DMS 273 treated with DMSO at 0.1 percent for 48 hours (cell line): ENCODE data around the gene TRNAU1AP.
"Not testable (repeated sequence)": the region's sequence is repeated elsewhere in the genome, so short reads cannot be mapped to it uniquely, and the experiment has no call there.

Experiments
- DNase-seq: peaks from one replicate; lab custom pipeline; 2025; lab: John Stamatoyannopoulos, UW

TRNAU1AP gene

GRCh38 chr1:28577738-28578536, 25.1 kb downstream of the TRNAU1AP start:
- DNase-seq: no peak

GRCh38 chr1:28578696-28579218, 25.9 kb downstream of the TRNAU1AP start:
- DNase-seq: no peak

- no peak for DNase-seq
Observed at GRCh38 chr1:28579401-28579800, 26.5 kb downstream of the TRNAU1AP start.

- DNase-seq: no peak
Observed at GRCh38 chr1:28580722-28581530, 28.0 kb downstream of the TRNAU1AP start.

GRCh38 chr1:28581531-28582247, 28.8 kb downstream of the TRNAU1AP start:
- peak; percentile 86 for DNase-seq

- DNase-seq: no peak
Observed at GRCh38 chr1:28582248-28582615, 29.3 kb downstream of the TRNAU1AP start.

GRCh38 chr1:28586585-28587391, 33.9 kb downstream of the TRNAU1AP start:
- not testable (repeated sequence) for DNase-seq

- no peak for DNase-seq
Observed at GRCh38 chr1:28591708-28592320, 38.9 kb downstream of the TRNAU1AP start, which contains the start of gene RAB42. Gene RAB42, plus strand, starts transcription at chr1:28592265. Its CDS starts 247 bp downstream, at chr1:28592512.

- DNase-seq: no peak
Observed at GRCh38 chr1:28592321-28593071, 39.6 kb downstream of the TRNAU1AP start.

GRCh38 chr1:28593988-28594356, 41.1 kb downstream of the TRNAU1AP start:
- not testable (repeated sequence) for DNase-seq

GRCh38 chr1:28594686-28595411, 42.0 kb downstream of the TRNAU1AP start:
- DNase-seq: not testable (repeated sequence)

GRCh38 chr1:28595412-28596191, 42.7 kb downstream of the TRNAU1AP start:
- DNase-seq: no peak

- not testable (repeated sequence) for DNase-seq
Observed at GRCh38 chr1:28596276-28596675, 43.4 kb downstream of the TRNAU1AP start.

- no peak for DNase-seq
Observed at GRCh38 chr1:28601696-28602095, 48.8 kb downstream of the TRNAU1AP start.

- DNase-seq: peak; percentile 57
Observed at GRCh38 chr1:28602536-28603439, 49.9 kb downstream of the TRNAU1AP start.

GRCh38 chr1:28604411-28604810, 51.5 kb downstream of the TRNAU1AP start:
- DNase-seq: no peak

GRCh38 chr1:28604962-28605361, 52.1 kb downstream of the TRNAU1AP start:
- no peak for DNase-seq

GRCh38 chr1:28606771-28607170, 53.9 kb downstream of the TRNAU1AP start:
- no peak for DNase-seq
